Stimulated activated CD8-positive, alpha-beta memory T cell treated with anti-CD3 and anti-CD28 coated beads, Interleukin-15, amount 100 ng/mL, for 48 hours (primary cell): Measurements from ENCODE around the gene MAP1LC3B.
"Not testable (repeated sequence)": the region's sequence is repeated elsewhere in the genome, so short reads cannot be mapped to it uniquely, and the experiment has no call there.

Experiments used
- DNase-seq, 2 donors: peaks; one replicate each; pipeline ENCODE4 v3.0.0-alpha.2; 2020; ENCODE audit warnings: low read depth in 2 of 2

MAP1LC3B gene

DNA sequence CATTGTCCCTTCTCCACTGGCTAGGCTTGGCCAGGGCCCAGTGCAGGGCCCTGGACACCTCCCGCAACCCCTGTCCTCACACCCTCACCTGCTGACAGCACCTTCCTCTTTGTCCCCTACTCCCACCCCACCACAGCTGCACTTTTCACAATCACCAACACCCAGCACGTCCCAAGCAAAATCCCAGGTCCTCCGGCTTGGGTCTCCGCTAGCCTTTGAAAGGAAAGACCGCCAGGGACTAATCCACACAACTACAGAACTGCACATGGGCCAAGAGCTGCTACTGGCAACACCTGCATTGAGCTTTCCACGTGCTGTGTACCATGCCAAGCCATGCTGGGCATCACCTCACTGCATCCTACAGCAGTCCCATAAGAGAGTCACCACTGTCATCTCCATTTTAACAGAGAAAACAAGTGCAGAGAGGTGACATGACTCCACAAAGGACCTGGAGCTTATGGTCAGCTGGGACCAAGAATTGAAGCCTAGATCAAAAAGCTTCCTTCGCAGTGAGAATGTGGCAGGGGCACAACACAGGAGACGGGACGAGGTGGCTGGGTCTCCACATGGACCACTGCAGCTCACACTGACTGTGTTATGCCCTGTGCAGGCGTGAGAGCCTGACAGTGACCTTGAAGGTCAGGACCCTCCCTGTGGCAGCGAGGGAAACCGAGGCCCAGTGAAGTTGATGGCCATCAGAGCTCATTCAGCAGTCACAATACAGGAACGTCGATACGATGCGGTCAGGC, 31.1 kb upstream of the MAP1LC3B start:
- no peak for DNase-seq

DNA sequence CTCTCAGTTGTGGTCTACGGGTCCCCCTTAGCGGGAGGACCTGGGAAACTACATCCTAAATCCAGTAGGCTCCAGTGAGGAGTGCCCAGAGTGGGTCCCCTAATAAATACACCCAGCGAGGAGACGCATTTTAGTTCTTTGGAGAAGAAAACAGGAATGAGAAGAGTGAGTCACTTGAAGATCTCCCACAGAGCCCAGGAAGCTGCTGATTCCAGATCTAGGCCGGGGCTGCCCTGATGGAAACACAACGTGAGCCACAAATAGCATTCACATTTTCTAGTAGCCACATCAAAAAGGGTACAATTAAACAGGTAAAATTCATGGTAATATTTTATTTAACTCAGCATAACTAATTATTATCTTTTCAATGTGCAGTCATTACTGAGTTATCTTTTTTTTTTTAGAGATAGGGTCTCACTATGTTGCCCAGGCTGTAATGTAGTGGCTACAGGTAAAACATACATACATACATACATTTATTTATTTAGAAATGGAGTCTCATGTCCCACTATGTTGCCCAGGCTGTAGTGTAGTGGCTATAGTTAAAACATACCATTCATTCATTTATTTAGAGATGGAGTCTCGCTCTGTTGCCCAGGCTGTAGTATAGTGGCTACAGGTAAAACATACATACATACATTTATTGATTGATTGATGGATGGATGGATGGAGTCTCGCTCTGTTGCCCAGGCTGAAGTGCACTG, 30.1 kb upstream of the MAP1LC3B start:
- DNase-seq = no peak

DNA sequence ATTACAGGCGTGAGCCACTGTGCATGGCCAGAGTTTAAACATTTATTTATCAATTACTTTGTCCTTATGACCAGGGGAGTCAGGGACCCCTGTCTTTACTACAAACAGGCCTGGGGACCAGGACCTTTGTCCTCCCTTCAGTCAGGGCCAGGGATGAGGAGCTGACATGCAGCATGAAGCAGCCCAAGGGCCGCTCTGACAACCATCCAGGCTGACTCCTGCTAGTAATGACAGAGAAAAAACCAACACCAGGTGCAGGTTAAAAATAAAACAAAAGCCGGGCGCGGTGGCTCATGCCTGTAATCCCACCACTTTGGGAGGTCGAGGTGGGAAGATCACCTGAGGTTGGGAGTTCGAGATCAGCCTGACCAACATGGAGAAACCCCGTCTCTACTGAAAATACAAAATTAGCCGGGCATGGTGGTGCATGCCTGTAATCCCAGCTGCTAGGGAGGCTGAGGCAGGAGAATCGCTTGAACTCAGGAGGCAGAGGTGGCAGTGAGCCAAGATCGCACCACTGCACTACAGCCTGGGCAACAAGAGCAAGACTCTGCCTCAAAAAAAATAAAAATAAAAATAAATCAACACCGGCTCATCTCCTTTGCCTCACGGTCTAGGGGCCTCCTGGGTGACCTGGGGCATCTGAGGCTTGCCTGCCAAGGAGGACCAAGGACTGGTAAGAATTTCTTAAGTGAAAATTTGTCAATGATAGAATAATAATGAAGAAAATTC, 29.1 kb upstream of the MAP1LC3B start:
- not testable (repeated sequence) for DNase-seq

DNA sequence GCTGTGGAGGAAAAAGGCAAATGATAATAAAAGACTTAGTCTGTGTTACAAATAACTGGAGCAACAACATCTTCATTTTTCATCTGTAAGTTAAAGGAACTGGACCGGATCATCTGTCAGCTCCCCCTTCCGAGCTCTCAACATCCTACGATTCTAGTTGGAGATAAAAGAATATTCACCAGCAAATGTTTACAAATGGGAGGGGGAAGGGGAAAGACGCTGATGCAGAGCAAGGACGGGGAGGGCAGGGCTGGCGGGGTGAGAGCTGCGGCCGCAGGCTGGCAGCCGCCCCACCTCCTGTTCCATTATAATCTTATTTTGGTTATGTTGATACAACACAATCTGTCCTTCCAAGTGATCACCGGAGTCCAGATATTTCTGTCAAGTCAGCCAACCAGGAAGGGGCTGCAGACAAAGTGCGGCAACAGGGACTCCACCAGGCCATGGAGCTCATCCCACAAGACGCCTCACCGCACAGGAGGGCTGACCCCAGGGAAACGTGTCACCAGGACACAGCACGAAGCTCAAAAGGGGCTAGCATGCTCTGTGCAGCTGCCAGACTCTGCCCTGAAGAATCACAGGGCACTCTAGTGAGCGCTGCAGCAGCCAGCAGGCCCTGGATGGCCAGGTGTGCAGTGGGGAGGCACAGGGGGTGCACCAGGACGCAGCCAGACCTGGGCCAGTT, 28.2 kb upstream of the MAP1LC3B start:
- DNase-seq = no peak

GRCh38 chr16:87365021-87365713, 27.0 kb upstream of the MAP1LC3B start:
- DNase-seq = no peak

DNA sequence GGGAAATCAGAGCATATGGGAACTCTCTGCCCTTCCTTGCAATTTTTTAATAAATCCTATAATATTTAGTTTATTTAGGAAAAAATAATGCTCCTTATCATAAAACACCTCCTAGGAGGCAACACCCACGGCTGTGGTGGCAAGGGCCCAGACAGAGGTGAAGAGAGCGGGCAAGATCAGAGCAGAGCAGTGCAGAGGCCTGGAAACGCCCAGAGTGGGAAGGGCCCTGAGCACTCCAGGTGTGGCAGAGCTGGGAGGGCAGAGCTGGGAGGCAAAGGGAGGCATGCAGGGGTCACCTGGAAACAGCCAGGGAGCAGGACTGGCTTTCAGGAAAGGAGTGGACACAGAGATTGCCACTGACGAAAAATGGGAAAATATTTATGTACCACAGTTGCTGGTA, 25.8 kb upstream of the MAP1LC3B start:
- no peak for DNase-seq

DNA sequence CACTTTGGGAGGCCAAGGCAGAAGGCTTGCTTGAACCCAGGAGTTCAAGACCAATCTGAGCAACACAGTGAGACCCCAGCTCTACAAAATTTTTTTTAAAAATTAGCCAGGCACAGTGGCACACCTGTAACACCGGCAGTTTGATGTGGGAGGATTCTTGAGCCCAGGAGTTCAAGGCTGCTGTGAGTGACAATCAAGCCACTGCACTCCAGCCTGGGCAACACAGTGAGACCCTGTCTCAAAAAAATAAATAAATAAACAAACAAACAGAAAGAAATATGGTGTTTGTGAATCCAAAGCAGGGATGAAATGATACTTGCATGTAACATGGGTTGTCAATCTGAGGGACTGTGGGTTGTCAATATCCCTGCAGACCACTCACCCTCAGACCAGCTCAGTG, 25.2 kb upstream of the MAP1LC3B start:
- no peak for DNase-seq

- no peak for DNase-seq
Observed at GRCh38 chr16:87367529-87367928, 24.6 kb upstream of the MAP1LC3B start.

- no peak for DNase-seq
Observed at GRCh38 chr16:87368029-87368770, 23.9 kb upstream of the MAP1LC3B start.

DNA sequence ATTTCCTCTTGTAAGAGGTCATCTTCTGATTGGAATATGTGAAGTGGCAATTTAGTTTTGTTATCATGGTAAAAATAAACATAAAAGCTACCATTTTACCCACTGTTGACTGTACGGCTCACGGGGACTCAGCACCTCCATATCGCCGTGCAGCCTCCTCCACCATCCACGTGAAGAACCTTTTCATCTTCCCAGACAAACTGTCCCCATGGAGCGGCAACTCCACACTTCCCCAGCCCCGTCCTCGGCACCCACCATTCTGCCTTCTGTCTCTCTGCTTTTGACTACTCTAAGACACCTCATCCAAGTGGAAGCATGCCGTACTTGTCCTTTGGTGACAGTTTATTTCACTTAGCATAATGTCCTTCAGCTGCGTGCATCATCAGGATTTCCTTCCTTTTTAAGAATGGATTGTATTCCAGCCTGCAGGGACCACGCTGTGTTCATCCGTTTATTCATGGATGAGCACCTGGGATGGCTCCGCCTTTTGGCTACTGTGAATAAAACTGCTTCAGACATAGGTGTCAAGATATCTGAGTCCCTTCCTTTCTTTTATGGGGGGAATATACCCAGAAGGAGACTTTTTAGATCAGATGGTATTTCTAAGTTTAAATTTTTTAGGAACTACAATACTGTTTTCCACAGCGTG, 22.9 kb upstream of the MAP1LC3B start:
- no peak for DNase-seq

GRCh38 chr16:87369796-87370719, 22.1 kb upstream of the MAP1LC3B start:
- DNase-seq = no peak

- DNase-seq = no peak
Observed at GRCh38 chr16:87371261-87371866, 20.8 kb upstream of the MAP1LC3B start.

DNA sequence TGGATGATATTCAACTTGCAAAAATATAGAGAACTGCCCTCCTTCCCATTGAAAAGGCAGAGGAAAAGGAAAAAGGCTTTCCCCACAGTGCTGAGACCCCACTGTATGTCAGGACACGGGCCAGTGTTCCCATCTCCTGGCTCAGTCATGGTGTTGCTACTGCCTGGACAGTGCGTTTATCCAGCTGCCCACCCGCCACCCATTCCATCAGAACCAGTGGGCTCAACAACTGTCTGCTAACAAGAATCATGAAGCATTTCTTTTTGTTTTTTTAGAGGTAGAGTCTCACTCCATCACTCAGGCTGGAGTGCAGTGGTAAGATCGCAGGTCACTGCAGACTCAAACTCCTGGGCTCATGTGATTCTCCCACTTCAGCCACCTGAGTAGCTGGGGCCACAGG, 19.8 kb upstream of the MAP1LC3B start:
- DNase-seq = no peak

DNA sequence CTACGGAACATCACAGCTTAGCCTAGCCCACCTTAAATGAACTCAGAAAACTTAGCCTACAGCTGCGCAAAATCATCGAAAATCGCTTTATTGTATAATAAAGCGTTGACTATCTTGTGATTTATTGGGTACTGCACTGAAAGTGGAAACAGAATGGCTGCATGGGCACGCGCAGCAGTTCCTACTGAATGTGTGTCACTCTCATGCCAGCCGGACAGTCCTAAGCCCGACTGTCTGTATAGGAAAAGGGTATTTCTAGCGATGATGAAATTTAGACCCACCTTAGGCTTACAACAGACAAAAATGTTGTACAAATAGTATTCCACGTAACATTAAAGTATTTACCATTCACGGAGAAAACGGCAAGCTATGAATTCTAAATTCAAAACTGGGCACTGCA, 17.8 kb upstream of the MAP1LC3B start:
- DNase-seq = no peak

DNA sequence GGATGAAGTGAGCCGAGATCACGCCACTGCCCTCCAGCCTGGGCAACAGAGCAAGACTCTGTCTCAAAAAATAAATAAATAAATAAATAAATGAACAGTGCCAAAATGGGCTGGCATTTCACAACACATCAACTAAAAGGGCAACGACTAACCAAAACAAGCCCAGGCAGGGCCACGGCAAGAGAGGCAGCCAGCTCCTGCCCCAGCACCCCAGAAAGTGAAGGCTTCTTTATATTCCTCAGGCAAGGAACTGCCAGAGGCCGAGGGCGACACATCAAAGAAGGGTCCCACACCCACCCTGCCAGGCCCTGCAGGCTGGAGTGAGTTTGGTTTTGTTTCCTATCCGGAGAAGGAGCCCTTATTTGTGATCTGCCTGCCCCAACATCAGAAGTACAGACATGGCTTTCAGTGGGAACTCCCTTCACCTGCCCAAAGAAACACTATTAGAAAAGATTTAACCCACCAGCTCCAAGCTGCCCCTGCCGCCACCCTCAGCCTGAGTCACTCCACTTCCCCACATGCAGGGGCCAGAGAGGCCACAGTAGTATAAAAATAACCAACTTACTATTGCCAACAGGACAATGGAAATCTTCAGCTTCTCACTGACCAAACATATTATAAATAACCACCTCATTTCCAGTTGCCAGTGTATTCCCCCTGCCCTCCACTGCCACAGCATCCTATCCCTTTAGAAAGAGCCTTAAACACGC, 16.6 kb upstream of the MAP1LC3B start:
- DNase-seq = no peak

DNA sequence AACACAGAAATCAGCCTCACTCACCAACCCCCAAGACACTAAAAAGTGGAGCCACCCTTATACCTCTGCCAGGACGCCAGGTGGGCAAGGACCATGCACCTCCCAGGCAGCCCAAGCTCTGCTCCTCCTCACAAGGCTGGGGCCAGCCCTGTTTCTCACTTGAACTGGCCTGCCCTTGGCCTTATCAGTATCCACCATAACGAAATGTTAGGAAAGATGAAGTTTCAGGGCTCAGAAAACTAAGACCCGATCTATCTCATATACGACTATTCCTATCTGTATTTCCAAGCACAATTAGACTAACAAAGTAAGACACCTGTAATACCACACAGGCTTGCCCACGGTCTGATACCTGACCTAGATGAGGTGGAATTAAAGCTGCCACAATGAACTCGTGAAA, 15.5 kb upstream of the MAP1LC3B start:
- DNase-seq = no peak

GRCh38 chr16:87379312-87379752, 12.8 kb upstream of the MAP1LC3B start:
- DNase-seq = not testable (repeated sequence)

DNA sequence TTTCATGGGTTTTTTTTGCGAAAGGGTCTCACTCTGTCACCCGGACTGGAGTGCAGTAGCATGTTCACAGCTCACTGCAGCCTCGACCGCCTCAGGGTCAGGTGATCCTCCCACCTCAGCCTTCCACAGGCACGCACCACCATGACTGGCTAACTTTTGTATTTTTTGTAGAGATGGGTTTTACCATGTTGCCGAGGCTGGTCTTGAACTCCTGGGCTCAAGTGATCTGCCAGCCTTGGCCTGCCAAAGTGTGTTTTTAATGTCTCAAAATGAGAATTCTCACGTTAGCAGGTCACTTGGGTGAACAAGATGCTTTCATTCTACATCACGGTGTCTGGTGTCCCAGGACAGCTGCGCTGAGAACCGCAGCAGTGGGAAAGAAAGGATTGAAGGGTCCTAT, 11.7 kb upstream of the MAP1LC3B start:
- DNase-seq = no peak
